ENCODE results near the gene GPR141. TPM values are rescaled to one million over a fixed set of nuclear protein-coding genes. Genes with fewer than 3 reads are reported as not detected.

The GPR141 gene
- total RNA-seq: not detected
- polyA plus RNA-seq: not detected
- long read RNA-seq, donor 1: 0 reads
- long read RNA-seq, donor 2: 0 reads

GRCh38 chr7:37683246-37684120 is at the start of gene GPR141:
Gene GPR141 (plus strand): TSS chr7:37683766. CDS start chr7:37740394, 56,628 bp downstream.
- Histone ChIP-seq H3K4me3 (no peak within 1 kb of the TSS), H3K27me3 (ENCODE audit: insufficient read depth in 3 of 3, low read length in 2 of 3) (peaks cover 0 to 3% (median 0%) of the 10 kb centered on the region in 3 donors), H3K4me1 (no peaks in the 10 kb centered on the region), H3K27ac (no peak within 1 kb of the TSS), H3K9me3 (no peaks in the 10 kb centered on the region), H3K36me3 (ENCODE audit: insufficient read depth in 1 of 2, low read depth in 1 of 2) (no peaks in the 10 kb centered on the region)
- ATAC-seq (no peak), DNase-seq (no peak)
- WGBS, 3 donors: 55 to 58% (median 58%) methylated on average over 2 of the region's 2 CpGs
- no peak for TF ChIP-seq CTCF (IDR thresholded peaks at IDR 0.05)
- intact Hi-C loops (cut with DNase I): no loop called here

GRCh38 chr7:37635346-37635745 is 48.2 kb upstream of the GPR141 start:
- DNase-seq (no peak), ATAC-seq (no peak)
- TF ChIP-seq CTCF (IDR thresholded peaks at IDR 0.05): no peak
- H3K9me3 ChIP-seq: peaks cover 6% of the 10 kb centered on the region
- no peaks in the 10 kb centered on the region for H3K36me3 ChIP-seq (ENCODE audit: insufficient read depth in 1 of 2, low read depth in 1 of 2)
- H3K27me3 ChIP-seq (ENCODE audit: insufficient read depth in 3 of 3, low read length in 2 of 3): no peaks in the 10 kb centered on the region
- no peaks in the 10 kb centered on the region for H3K4me1 ChIP-seq
- no peak overlapping the region for H3K27ac ChIP-seq
- no peak overlapping the region for H3K4me3 ChIP-seq
- intact Hi-C loops (cut with DNase I): loop anchor here in 1 of 2 donors (10.0 kb wide), 1 partner anchor 199 kb away; no protein-coding TSS in a partner anchor

- WGBS, 3 donors: 55 to 85% (median 72%) methylated on average over 6 of the region's 6 CpGs
- Histone ChIP-seq H3K4me3 (no peak overlapping the region), H3K27me3 (ENCODE audit: insufficient read depth in 3 of 3, low read length in 2 of 3) (no peaks in the 10 kb centered on the region), H3K4me1 (no peaks in the 10 kb centered on the region), H3K27ac (no peak overlapping the region), H3K9me3 (no peaks in the 10 kb centered on the region), H3K36me3 (ENCODE audit: insufficient read depth in 1 of 2, low read depth in 1 of 2) (no peaks in the 10 kb centered on the region)
- ATAC-seq (no peak), DNase-seq (no peak)
- intact Hi-C loops (cut with DNase I): no loop called here
- no peak for TF ChIP-seq CTCF (IDR thresholded peaks at IDR 0.05)
These were observed 41.5 kb upstream of the GPR141 start for GRCh38 chr7:37642028-37642540.

- no peaks in the 10 kb centered on the region for H3K36me3 ChIP-seq (ENCODE audit: insufficient read depth in 1 of 2, low read depth in 1 of 2)
- H3K4me3 ChIP-seq: no peak overlapping the region
- intact Hi-C loops (cut with DNase I): no loop called here
- WGBS, 3 donors: 50 to 60% (median 55%) methylated on average over 1 of the region's 1 CpG
- no peaks in the 10 kb centered on the region for H3K27me3 ChIP-seq (ENCODE audit: insufficient read depth in 3 of 3, low read length in 2 of 3)
- ATAC-seq (no peak), DNase-seq (no peak)
- H3K27ac ChIP-seq: no peak overlapping the region
- no peaks in the 10 kb centered on the region for H3K4me1 ChIP-seq
- TF ChIP-seq CTCF (IDR thresholded peaks at IDR 0.05): no peak
- no peaks in the 10 kb centered on the region for H3K9me3 ChIP-seq
These were observed 39.7 kb upstream of the GPR141 start for GRCh38 chr7:37643876-37644275.

Measured in psoas muscle (tissue), 8 donors.